ENCODE results near the gene CAPN11. TPM values are rescaled to one million over a fixed set of nuclear protein-coding genes. Genes with fewer than 3 reads are reported as not detected.
A peak's percentile ranks its signal among the peaks of the same experiment; 100 is the strongest.

CAPN11 gene
- total and polyA plus RNA-seq, 2 of the 4 experiments (the other 2 are of a cell fraction) = not detected

DNA sequence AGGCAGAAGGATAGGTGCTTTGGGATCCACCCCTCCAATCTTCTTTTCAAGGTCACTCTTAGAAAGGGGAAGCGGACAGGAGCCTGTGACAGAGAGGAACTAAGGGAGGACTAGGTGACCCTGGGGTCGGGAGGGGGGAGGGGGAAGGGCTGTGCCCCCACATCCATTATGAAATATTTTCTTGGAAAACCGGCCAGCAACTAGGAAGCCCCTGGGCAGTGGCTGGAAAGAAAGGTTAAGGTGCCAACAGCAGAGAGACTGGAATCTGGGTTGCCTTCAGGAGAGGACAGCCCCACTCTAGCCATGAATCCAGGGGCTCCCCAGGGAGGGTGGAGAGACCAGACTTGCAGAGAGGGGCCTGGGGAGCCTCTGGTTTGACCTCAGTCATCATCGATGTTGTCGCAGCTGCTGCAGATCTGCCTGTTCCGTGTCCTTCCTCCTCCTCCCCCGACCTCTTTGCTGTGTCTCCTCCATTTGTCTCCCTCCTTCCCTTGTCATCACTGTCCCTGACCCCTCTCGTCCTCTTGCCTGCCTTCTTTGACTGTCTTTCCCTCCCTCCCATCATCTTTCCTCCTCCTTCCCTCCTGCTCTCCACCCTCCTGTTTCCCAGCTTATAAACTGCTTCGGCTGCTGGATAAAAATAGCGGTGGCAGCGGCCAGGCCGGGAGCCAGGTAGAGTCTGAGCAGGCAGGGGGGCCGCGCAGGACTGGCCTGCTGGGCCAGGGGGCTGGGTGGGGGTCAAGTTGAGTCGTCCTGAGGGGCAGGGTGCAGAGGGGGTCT, 67.9 kb downstream of the CAPN11 start:
- Histone ChIP-seq H2BK15ac (ENCODE audit: low read depth, low read length) (no peak overlapping the region), H2AFZ (replicated peaks; ENCODE audit: low read length, poor library complexity) (peak overlapping the region; percentile 40), H3K56ac (ENCODE audit: extremely low read depth, insufficient read depth, low read length) (no peak overlapping the region), H3K4me3 (ENCODE audit: insufficient read depth, low read depth, low read length) (no peak overlapping the region), H2BK5ac (ENCODE audit: low read depth, low read length, poor library complexity, severe bottlenecking) (no peak overlapping the region), H4K20me1 (ENCODE audit: insufficient read depth, low read length) (no peaks in the 10 kb centered on the region), H2BK20ac (ENCODE audit: low read depth, low read length) (no peak overlapping the region), H3K36me3 (ENCODE audit: control insufficient read depth, insufficient read depth, low read length) (no peaks in the 10 kb centered on the region), H3K4me1 (ENCODE audit: control insufficient read depth, insufficient read depth, low read length) (peaks cover 12% of the 10 kb centered on the region), H3K14ac (replicated peaks; ENCODE audit: low read depth, low read length) (no peak overlapping the region), H2AK9ac (replicated peaks; ENCODE audit: low read depth, low read length, poor library complexity) (no peak overlapping the region), H3K4ac (ENCODE audit: low read depth, low read length) (no peak overlapping the region), H3K27me3 (ENCODE audit: control insufficient read depth, insufficient read depth, low read length) (no peaks in the 10 kb centered on the region), H4K8ac (ENCODE audit: low read depth in 2 of 2, low read length in 2 of 2) (no peak overlapping the region), H4K5ac (ENCODE audit: low read depth, low read length) (no peak overlapping the region), H2BK120ac (ENCODE audit: low read depth, low read length) (no peak overlapping the region), H4K91ac (ENCODE audit: insufficient read depth, low read depth, low read length) (no peak overlapping the region), H3K27ac (ENCODE audit: insufficient read depth, low read length) (no peak overlapping the region), H3K9me3 (ENCODE audit: control insufficient read depth, insufficient read depth, low read length) (no peaks in the 10 kb centered on the region), H3K9me1 (ENCODE audit: insufficient read depth, low read length) (no peaks in the 10 kb centered on the region), H3K9ac (ENCODE audit: low read depth, low read length) (no peak overlapping the region), H3K18ac (ENCODE audit: low read depth, low read length) (no peak overlapping the region), H3K79me1 (ENCODE audit: low read depth in 1 of 2, low read length in 2 of 2) (peaks cover 0 to 8% of the 10 kb centered on the region in 2 experiments; a peak in 1 of 4 replicates), H3K4me2 (ENCODE audit: low read depth, low read length) (no peak overlapping the region), H2AK5ac (ENCODE audit: low read depth, low read length) (no peak overlapping the region), H3K23ac (ENCODE audit: low read depth, low read length) (no peak overlapping the region)
- WGBS, 2 experiments (ENCODE audit: extremely low coverage in 2 of 2, insufficient read length in 1 of 2) = 70% methylated on average over 2 of the region's 15 CpGs; no CpG with 5 or more reads in 1 of the 2 experiments
- intact Hi-C loops (cut with micrococcal nuclease) (no loop called here), dilution Hi-C loops (cut with HindIII; ENCODE audit: low sequenced_read_pairs, unreplicated experiment) (no loop called here), in situ Hi-C loops (cut with MboI; ENCODE audit: low sequenced_read_pairs) (no loop called here)
- TF ChIP-seq, protein P1, sequence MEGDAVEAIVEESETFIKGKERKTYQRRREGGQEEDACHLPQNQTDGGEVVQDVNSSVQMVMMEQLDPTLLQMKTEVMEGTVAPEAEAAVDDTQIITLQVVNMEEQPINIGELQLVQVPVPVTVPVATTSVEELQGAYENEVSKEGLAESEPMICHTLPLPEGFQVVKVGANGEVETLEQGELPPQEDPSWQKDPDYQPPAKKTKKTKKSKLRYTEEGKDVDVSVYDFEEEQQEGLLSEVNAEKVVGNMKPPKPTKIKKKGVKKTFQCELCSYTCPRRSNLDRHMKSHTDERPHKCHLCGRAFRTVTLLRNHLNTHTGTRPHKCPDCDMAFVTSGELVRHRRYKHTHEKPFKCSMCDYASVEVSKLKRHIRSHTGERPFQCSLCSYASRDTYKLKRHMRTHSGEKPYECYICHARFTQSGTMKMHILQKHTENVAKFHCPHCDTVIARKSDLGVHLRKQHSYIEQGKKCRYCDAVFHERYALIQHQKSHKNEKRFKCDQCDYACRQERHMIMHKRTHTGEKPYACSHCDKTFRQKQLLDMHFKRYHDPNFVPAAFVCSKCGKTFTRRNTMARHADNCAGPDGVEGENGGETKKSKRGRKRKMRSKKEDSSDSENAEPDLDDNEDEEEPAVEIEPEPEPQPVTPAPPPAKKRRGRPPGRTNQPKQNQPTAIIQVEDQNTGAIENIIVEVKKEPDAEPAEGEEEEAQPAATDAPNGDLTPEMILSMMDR (conservative IDR thresholded peaks at IDR 0.05; ENCODE audit: low read depth, low read length) = no peak
- TF ChIP-seq ELK1 (IDR thresholded peaks at IDR 0.05; ENCODE audit: borderline replicate concordance, low read depth, low read length) (no peak), MAFK (IDR thresholded peaks at IDR 0.05; ENCODE audit: low read depth, low read length) (no peak)
- ATAC-seq (ENCODE audit: low read depth) (no peak), DNase-seq (no peak)
- CTCF ChIA-PET = no interaction called here
- POLR2A ChIA-PET (ENCODE audit: unreplicated experiment) = no interaction called here
- no TSS peak for BruUV-seq (replicated peaks)
